HG03432 (cell line): ENCODE data around the gene DGKI.

Experiments
- ATAC-seq: cut with Tn5 transposase; IDR thresholded peaks from one replicate; pipeline ENCODE4 v1.9.1; 2021; ENCODE audit warnings: mild to moderate bottlenecking, moderate library complexity; ENCODE audit not compliant: unreplicated experiment

The DGKI gene

DNA sequence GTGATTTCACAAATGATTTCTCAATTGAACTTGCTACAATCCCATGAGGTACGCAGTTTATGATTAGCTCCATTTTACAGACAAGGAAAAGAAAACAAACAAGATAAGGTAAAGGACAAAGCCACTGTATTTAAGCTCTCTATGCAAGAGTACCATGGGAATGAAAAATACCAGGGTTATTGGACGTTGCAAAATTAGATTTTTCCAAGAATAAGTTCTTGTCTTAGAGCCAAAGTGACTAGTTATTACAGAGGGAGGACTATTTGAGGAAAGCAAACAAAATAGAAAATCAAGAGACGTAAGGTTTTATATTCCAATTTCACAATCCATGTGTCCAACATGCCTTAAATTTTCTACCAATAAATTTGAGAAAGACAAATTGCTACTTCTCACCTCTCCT, 405.3 kb downstream of the DGKI start:
- ATAC-seq, result no peak

DNA sequence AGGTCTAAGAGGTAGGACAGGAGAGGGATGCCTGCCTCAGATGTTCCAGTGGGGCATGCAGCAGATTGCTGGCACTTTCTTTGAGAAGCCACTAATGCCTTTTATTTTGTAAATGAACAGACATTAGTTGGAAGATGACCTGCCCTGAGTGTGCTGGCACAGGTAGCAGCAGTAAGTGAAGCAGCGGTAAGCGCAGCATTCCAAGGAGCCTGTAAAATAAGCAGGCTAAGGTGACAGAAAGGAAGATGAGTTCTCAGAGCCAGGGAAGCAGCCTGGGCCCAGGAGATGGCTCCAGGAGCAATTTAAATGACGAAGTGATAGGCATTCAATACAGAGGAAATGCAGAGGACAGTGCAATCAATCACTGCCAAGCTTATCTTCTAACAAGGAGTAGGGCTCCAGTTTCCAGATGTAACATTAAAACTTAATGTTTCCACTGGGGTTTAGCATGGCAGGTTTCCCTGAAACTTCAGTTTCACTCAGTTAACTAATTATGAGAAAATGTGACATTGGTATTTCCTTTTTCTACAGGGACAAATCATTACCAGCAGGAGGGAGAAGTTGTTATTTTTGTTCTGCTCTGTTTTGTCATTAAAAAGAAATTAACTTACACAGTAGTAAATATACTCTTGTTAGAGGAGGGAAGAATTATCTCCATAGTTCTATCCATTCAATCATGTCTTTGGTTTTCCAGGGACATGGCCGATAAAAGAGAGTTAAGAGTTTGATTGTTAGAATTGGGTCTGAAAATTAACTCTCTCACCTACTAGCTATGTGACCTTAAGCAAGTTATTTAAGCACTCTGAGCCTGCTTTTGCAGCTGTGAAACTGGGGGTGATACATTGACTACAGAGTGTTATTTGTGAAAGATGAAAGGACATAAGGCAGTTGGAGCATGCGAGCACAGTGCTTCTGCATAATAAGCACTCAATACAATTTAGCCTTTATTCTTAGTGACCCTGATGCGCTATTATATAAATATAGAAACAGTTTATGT, 406.6 kb downstream of the DGKI start:
- no peak for ATAC-seq

DNA sequence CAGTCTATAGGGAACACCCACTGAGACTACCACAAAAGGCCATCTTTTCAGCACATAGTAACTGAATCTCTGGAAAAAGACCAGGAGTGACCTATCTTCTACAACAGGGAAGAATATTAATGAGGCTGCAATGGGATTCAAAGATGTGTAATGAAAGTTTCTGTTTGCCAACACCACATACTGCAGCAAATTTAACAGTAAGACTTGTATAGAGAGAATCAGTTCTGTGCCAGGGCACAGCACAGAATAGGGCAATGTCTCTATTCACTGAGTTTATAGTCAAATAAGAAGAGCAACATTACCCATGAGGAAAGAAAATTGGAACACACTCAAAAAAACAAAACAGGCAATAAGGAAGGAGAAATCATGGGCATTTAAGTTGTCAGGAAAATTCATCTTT, 411.8 kb downstream of the DGKI start:
- no peak for ATAC-seq

DNA sequence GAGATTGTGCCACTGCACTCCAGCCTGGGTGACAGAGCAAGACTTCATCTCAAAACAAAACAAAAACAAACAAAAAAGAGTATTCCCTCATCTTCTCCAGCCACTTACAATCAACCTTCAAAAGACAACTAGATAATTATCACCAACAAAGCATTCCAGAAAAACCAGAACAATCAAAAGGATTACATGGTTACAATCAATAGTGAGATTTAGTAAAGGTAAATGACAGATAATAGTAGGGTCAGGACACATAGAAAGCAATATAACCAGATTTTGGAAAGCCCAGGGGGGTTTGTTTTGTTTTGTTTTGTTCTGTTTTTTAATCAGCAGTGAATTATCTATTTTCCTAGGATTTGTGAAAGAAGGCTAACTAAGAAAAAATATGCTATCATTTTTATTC, 412.2 kb downstream of the DGKI start:
- no peak for ATAC-seq

DNA sequence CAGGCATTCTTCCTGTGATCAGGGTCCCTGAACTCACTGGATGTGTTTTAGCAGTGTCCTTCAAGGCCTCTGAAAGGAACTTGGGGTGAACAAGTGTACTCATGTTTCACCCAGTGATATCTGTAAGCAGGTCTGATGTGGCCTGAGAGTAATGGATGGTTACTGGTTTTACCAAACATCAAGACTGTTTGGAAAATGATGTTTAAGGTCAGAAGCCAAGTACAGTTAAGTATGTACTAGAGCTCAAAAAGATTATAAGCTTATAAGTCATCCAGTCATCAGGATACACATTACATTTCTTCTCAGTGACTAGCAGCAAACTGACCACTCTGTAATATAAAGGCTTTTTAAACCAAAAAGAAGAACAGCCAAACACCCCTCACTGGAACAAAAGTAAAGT, 423.5 kb downstream of the DGKI start:
- ATAC-seq, result no peak

DNA sequence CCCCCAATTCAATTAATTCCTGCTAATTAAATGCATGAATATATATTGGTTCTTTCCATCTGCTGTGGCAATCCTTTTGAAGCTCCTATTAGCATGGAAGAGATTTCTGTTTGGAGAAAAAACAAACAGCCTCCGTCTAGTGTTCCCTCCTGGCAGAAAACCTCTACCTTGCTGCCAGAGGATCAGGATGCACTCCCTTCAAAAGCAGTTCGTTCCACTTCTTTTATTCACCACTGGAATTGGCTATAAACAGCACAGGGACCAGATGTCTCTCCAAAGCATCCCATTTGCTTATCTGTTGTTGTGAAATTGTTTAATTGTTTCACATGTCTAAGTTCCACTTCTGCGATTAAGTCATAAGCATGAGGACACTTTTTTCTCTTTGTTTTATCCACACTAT, 425.4 kb downstream of the DGKI start:
- no peak for ATAC-seq

DNA sequence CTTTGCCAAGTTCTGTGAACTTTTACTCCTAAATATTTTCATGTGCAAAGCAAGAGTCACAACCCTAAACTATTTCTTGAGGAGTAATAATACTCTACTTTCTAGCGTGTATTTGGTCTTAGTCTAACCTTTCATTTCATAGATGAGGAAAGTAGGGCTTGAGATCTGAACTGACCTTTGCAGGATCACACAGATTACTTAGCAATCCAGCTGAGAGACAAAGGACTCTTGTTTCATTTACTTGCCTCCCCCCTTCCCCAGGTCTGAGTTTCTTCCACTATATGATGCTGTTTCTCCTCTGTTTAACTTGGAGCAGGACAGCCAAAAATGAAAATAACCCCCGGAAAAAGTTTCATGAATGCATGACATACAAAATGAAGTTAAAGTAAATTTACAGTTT, 427.9 kb downstream of the DGKI start:
- ATAC-seq, result no peak

DNA sequence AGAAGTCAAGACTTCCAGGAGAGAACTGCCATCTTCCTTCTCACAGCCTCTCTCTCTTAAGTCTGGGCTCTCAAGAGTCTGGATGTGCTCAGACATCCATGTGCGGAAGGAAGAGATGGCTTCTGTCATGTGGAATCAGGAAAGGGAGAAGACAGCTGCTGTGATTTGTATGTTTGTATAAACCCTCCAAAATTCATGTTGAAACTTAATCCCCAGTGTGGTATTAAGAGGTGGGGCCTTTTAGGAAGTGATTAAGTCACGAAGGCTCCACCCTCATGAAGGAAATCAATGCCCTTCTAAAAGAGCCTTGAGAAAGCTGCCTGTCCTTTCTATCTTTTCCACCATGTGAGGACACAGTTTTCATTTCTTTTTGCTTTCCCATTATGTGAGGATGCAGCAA, 429.3 kb downstream of the DGKI start:
- no peak for ATAC-seq

DNA sequence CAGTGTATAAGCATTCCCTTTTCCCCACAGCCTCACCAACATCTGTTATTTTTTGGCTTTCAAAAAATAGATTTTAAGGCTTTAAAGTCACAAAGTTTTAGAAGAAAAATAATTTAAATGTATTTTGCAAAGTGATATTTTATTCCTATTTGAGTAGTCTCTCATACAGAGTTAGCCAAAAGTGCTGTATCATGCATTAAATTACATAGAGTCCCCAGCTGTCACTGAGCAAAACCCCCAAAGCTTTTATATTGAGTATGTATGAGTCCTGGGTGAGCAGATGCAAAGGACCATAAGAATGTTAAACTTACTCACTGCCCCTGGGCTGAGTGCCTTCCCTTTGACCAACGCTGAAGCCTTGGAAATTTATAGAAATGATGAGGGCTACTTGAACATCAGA, 432.9 kb downstream of the DGKI start:
- ATAC-seq, result no peak

DNA sequence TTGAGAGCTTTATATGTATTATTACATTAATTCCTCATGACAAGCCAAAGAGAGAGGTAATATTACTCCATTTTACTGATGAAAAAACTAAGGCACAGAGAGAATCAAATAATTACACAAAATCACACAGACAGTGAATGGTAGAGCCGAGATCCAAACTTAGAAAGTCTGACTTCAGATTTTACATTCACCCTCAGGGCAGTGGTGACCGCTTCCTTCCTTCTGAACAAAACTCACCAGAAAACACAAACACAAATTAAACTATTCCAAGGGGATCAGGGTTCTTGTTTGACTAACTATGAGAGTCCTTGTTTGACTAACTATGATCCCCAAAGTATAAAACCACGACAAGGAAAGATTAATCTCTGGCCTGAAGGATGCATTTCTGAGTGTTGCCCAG, 435.3 kb downstream of the DGKI start:
- no peak for ATAC-seq

DNA sequence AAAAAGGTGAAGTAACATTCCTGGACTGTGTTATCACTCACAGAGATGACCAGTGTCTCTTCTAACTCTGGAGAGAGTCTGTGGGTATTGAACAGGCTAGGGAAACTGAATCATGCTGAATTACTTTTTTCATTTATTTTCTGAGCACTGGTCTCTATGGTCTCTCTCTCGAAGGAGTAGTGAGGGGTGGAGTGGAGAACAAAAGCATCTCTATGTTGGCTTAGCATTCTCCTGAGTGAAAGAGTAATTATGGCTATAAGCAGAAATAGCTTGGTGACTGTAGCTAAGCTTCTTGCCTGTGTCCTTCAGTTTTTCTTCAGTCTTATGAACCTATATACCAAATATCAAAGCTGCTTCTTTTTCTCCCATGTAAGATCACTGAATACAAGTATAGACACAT, 438.6 kb downstream of the DGKI start:
- no peak for ATAC-seq

DNA sequence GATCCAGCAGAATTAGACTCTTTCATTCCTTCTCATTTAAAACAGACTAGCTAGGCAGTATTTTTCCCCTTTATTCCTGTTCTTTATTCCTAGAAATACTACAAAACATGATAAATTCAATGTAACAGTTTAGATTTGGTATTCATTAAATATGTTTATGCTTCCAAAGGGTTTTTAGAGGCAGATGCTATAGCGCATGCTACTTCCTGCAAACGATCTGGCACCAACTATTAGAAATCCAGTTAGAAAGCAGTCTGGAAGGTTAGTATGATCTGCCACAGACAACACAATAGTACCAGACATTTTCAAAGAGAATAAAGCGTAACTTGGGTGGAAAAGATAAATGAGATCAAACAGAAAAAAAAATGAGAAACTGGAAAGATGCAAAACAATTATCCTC, 439.7 kb downstream of the DGKI start:
- no peak for ATAC-seq

DNA sequence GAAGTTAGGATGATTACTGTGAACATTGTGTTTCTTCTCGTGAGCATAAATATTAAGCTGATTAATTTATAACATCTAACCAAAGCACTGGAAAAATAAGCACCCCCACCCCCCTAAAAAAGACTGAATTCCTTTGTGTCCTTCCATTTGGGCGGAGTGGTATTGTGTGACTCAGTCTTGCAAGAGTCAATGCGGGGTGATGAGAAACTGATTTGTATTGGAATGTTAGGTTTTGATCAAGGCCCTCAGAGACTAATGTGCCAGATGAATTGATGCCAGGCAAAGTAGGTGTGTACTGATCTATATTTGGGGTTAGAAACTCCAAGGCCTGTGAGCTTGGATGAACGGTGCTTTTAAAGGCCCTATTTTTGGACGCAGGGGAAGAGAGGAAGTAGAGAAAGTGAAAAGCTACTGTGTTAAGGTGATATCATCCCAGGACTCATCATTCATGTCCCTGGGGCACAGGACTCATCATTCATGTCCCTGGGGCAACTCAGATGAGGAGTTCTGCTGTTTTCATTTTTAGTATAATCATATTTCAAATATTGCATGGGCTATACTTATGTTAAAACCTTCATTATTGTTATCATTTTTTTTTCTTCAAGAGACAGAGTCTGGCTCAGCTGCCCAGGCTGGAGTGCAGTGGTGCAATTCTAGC, 442.0 kb downstream of the DGKI start:
- no peak for ATAC-seq

DNA sequence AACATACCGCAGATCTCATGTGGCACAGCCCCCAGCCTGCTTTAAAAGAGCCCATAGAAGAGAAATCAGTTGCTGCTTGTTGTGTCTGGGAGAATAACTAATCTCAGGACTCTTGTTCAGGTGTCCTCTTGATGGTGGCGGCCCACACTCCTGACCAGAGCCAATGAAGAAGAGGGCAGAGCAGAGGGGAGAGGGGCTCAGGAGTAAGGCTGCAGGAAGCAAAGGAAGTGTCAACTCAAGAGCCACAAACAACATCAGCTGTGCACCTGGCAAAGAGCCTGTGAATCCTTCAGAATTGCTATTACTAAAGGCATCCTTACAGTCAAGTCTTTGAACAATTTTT, 443.4 kb downstream of the DGKI start:
- no peak for ATAC-seq

DNA sequence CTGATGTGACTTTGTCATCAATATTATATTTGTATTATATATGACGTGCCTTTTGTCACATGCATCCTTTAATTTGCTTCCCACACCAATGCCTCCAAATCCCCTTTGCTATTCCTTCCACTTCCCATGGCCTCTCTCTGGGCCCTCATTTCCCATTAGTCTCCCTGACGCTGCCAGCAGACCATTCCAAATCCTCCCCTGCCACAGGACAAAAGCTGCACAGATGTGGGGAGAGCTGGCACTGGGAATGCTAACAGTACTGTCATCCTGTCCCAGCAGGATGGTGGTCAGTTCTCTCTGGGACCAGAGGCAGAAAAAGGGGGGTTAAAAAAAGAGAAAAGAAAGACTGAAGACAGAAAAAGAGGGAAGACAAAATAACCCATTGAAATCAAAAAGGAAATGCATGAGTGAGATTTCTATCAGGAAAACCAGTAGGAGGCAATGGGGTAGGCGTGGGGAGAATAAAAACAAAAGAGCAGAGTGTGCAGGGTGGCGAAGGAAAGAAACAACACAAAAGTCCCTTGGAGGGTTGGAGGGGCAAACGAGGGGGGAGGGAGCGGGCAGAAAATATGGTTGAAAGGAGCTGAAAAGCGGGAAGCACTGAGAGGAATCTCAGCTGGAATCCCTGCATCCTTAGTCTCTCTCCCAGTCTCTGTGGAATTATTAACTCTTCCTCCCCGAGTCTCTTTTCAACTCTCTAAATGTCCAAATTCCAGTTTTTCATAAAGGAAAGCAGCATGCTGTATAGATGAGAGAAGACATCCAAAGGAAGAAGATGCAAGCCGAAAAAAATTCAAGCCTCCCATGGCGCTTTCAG, 444.0 kb downstream of the DGKI start:
- ATAC-seq, result no peak

DNA sequence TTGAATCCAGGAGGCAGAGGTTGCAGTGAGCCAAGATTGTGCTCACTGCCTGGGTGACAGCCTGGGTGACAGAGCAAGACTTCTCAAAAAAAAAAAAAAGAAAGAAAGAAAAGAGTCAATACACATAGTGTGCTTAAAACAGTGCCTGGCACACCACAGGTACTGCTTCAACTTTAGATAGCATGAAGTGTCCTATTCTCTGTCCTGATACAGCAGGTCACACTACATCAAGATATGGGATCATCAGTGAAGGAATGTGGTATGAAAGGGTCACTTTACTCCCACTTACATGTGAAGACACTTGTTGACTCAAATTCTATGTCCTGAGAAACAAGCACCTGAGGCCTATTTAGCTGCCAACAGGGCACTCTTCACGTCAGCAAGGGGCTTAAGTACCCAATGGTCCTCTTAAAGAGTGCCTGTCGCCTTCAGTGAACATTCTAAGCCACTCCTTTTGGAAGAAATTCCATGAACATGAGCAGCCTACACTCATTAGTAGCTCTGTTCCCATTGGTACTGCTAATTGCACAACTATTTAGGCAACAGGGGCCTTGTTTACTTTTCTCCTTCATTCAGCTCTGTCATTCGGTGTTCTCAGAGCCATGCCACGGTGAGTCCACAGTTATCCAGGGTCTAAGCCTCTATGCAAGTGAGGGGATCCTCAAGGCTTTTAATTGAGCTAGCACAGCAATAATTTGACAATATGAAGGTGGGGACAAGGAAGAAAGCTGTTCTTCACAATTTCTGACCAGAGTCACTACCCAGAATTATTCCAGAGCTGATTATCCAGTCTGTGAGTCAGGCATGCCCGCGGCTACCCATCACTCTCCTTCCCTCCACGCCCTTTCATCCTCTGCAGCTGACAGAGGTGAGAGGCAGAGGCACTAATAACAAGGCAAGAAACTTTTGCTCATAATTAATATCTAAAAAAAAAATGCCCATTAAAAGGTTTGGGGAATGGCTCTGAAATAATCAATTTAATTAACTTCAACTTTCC, 446.6 kb downstream of the DGKI start:
- ATAC-seq, result no peak

DNA sequence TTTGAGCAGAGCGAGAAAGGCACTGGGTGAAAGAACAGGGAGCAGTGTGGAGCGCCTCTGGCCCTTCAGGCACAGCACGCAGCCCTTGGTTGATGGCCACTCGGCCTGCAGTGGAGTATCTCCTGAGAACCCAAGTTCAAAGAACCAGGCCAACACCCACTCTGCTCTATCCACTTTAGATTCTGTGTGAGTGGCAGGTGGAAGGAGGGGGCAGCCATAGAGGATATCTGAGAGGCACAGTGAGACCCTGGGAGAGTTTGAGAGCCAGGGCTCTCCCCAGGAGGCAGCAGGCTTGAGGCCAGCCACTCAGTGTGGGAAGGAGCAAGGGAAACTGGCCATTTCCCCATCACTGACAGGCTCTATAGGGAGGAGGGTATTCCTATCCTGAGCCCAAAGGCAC, 450.7 kb downstream of the DGKI start:
- no peak for ATAC-seq

DNA sequence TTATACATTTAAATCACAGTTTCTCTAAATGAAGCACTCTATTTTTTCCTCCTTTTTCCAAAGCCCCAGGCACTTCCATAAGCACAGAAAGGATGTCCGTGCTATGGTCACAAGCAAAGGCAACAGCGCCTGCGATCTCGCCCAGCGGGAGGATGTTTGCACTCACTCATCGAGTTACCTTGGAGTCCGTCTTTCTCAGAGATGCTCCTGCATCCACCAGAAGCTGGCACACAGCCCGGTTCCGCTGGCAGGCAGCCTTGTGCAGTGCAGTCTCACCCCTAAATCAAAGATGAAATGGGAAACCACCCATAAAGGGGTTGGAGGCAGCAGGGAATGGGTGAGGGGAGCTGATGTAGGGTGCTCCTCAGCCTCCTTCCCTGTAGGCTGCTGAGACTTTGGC, 451.4 kb downstream of the DGKI start:
- no peak for ATAC-seq

DNA sequence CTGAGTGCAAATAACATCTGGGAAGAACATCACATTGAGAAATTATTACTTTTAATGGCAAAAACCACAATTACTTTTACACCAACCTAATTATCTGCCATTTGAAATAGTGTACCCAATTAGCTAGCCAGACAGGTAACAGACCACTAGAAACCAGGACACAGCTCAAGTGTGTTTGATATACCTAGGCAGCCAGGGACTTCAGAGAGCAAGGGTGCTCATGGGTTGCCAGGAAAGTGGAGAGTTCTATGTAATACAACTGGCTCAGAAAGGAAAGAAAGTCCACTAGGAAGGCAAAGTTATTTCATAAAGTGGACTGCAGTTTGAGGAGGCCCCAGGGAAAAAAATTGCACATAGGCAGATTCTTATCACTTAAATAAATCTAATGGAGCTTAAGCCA, 453.2 kb downstream of the DGKI start:
- ATAC-seq, result no peak

DNA sequence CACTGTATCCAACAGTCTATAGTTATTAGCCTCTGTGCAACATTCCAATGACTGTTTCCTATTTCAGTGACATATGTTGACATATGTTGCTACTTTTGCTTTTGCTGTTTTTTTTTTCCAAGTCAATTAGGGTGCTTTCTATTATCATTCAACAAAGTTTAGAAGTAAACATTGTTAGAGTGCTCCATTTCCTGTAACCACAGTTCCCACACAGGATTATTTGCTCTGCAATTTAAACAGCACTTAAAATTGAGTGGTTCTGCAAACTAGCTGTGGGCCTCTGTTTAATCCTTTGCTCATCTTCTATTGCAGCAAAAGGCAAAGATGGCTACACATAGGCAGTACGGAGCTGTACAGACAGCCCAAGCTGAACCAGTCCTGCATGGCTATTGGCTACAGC, 456.7 kb downstream of the DGKI start:
- no peak for ATAC-seq
